Loucy (cell line): ENCODE measurements around the gene SIRT1.
A peak's percentile ranks its signal among the peaks of the same experiment; 100 is the strongest.

Source experiments
- CTCF ChIP-seq: fragments of 200-600 bp; sonication (generic); conservative IDR thresholded peaks from 2 replicates; pipeline ENCODE4 v1.5.1; 2014; ENCODE audit warnings: mild to moderate bottlenecking, antibody characterized with exemption, low read length
- EZH2phosphoT487 ChIP-seq: fragments of 200-600 bp; IDR thresholded peaks from 2 replicates; pipeline ENCODE4 v1.6.1; 2018; ENCODE audit warnings: antibody characterized with exemption, mild to moderate bottlenecking, moderate library complexity, borderline replicate concordance

GRCh38 chr10:67884313-67884841, at the start of gene SIRT1:
- TF ChIP-seq CTCF, result 0 out of 2 replicates have a peak, but pooled peaks have one; percentile 15
- TF ChIP-seq EZH2phosphoT487, result no peak
